Measurements from ENCODE around the gene CHMP1A.
A peak's percentile ranks its signal among the peaks of the same experiment; 100 is the strongest.
"Not testable (repeated sequence)": the region's sequence is repeated elsewhere in the genome, so short reads cannot be mapped to it uniquely, and the experiment has no call there.

CHMP1A gene

GRCh38 chr16:89657442-89658220 is at the start of gene CHMP1A, which contains the start of gene SPATA33:
Gene CHMP1A, minus strand, starts transcription at chr16:89657708. Its CDS starts 120 bp downstream, at chr16:89657588.
Gene SPATA33, plus strand, starts transcription at chr16:89657836. Its CDS starts 76 bp downstream, at chr16:89657912.
- peak; percentile 90 to 91 for DNase-seq (ENCODE audit: low read depth in 1 of 2, low spot score in 1 of 2)

- no peak for DNase-seq (ENCODE audit: low read depth in 1 of 2, low spot score in 1 of 2)
These were observed 49.2 kb upstream of the CHMP1A start for GRCh38 chr16:89706518-89707260.

- DNase-seq (ENCODE audit: low read depth in 1 of 2, low spot score in 1 of 2): no peak
These were observed 47.5 kb upstream of the CHMP1A start for GRCh38 chr16:89705006-89705405.

GRCh38 chr16:89704281-89704680 is 46.8 kb upstream of the CHMP1A start:
- DNase-seq (ENCODE audit: low read depth in 1 of 2, low spot score in 1 of 2): no peak

- DNase-seq (ENCODE audit: low read depth in 1 of 2, low spot score in 1 of 2): peak; percentile 96 to 98
These were observed 44.2 kb upstream of the CHMP1A start, which contains the start of gene SPATA2L for GRCh38 chr16:89701425-89702406. Gene SPATA2L, minus strand, starts transcription at chr16:89701705. Its CDS starts 473 bp downstream, at chr16:89701232.

- DNase-seq (ENCODE audit: low read depth in 1 of 2, low spot score in 1 of 2): no peak
These were observed 43.3 kb upstream of the CHMP1A start for GRCh38 chr16:89700649-89701424.

- peak; percentile 90 to 96 for DNase-seq (ENCODE audit: low read depth in 1 of 2, low spot score in 1 of 2)
These were observed 42.7 kb upstream of the CHMP1A start for GRCh38 chr16:89700100-89700648.

- DNase-seq (ENCODE audit: low read depth in 1 of 2, low spot score in 1 of 2): not testable (repeated sequence)
These were observed 42.2 kb upstream of the CHMP1A start for GRCh38 chr16:89699629-89700099.

GRCh38 chr16:89698717-89699116 is 41.2 kb upstream of the CHMP1A start:
- DNase-seq (ENCODE audit: low read depth in 1 of 2, low spot score in 1 of 2): not testable (repeated sequence)

- no peak for DNase-seq (ENCODE audit: low read depth in 1 of 2, low spot score in 1 of 2)
These were observed 40.3 kb upstream of the CHMP1A start for GRCh38 chr16:89697616-89698331.

GRCh38 chr16:89697161-89697615 is 39.7 kb upstream of the CHMP1A start:
- DNase-seq (ENCODE audit: low read depth in 1 of 2, low spot score in 1 of 2): no peak

GRCh38 chr16:89696670-89697128 is 39.2 kb upstream of the CHMP1A start:
- DNase-seq (ENCODE audit: low read depth in 1 of 2, low spot score in 1 of 2): no peak

GRCh38 chr16:89695875-89696669 is 38.6 kb upstream of the CHMP1A start:
- DNase-seq (ENCODE audit: low read depth in 1 of 2, low spot score in 1 of 2): no peak

- no peak for DNase-seq (ENCODE audit: low read depth in 1 of 2, low spot score in 1 of 2)
These were observed 37.8 kb upstream of the CHMP1A start for GRCh38 chr16:89695086-89695874.

GRCh38 chr16:89694784-89695085 is 37.2 kb upstream of the CHMP1A start:
- DNase-seq (ENCODE audit: low read depth in 1 of 2, low spot score in 1 of 2): not testable (repeated sequence)

GRCh38 chr16:89693931-89694783 is 36.6 kb upstream of the CHMP1A start:
- no peak for DNase-seq (ENCODE audit: low read depth in 1 of 2, low spot score in 1 of 2)

All from stimulated activated CD4-positive, alpha-beta T cell treated with anti-CD3 and anti-CD28 coated beads, Interleukin-15, amount 100 ng/mL, for 1 hour (primary cell).